Measurements from ENCODE around the gene TSPEAR. TPM values are rescaled to one million over a fixed set of nuclear protein-coding genes. Genes with fewer than 3 reads are reported as not detected.

The TSPEAR gene
- total RNA-seq, 1 donor from 2014 or later: not detected

DNA sequence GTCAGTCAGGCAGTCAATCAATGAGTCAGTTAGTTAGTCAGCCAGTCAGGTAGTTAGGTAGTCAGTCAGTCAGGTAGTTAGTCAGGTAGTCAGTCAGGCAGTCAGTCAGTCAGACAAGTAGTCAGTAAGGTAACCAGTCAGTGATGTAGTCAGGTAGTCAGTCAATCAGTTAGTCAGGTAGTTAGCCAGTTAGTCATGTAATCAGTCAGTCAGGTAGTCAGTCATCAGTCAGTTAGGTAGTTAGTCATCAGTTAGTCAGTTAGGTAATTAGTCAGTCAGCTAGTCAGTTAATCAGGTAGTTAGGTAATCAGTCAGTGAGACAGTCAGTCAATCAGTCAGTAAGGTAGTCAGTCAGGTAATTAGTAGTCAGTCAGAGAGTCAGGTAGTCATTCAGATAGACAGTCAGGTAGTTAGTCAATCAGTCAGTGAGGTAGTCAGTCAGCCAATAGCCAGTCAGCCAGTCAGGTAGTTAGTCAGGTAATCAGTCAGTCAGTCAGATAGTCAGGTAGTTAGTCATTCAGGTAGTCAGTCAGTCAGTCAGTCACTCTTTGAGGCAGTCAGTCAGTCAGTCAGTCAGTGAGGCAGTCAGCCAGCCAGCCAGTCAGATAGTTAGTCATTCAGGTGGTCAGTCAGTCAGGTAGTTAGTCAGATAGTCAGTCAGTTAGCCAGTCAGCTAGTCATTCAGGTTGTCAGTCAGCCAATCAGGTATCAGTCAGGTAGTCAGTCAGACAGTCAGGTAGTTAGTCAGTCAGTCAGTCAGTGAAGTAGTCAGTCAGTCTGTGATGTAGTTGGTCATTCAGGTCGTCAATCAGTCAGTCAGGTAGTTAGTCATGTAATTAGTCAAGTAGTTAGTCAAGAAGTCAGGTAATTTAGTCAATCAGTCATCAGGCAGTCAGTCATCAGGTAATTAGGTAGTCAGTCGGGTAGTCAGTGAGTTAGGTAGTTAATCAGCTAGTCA lies 186.7 kb downstream of the TSPEAR start:
- no peak for DNase-seq (ENCODE audit: low read depth)
- TF ChIP-seq, protein P1, sequence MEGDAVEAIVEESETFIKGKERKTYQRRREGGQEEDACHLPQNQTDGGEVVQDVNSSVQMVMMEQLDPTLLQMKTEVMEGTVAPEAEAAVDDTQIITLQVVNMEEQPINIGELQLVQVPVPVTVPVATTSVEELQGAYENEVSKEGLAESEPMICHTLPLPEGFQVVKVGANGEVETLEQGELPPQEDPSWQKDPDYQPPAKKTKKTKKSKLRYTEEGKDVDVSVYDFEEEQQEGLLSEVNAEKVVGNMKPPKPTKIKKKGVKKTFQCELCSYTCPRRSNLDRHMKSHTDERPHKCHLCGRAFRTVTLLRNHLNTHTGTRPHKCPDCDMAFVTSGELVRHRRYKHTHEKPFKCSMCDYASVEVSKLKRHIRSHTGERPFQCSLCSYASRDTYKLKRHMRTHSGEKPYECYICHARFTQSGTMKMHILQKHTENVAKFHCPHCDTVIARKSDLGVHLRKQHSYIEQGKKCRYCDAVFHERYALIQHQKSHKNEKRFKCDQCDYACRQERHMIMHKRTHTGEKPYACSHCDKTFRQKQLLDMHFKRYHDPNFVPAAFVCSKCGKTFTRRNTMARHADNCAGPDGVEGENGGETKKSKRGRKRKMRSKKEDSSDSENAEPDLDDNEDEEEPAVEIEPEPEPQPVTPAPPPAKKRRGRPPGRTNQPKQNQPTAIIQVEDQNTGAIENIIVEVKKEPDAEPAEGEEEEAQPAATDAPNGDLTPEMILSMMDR (IDR thresholded peaks at IDR 0.05; ENCODE audit: insufficient read depth, low read length, poor library complexity, severe bottlenecking): no peak
- no peaks in the 10 kb centered on the region for H3K27me3 ChIP-seq (ENCODE audit: control insufficient read depth, insufficient read depth, low read length)
- H3K36me3 ChIP-seq (ENCODE audit: control insufficient read depth, insufficient read depth, low read length): no peaks in the 10 kb centered on the region
- H3K4me3 ChIP-seq (ENCODE audit: low read depth, low read length): no peak overlapping the region

GRCh38 chr21:44523567-44524413 lies 187.6 kb downstream of the TSPEAR start:
- TF ChIP-seq, protein P1 (IDR thresholded peaks at IDR 0.05; ENCODE audit: insufficient read depth, low read length, poor library complexity, severe bottlenecking): no peak

DNA sequence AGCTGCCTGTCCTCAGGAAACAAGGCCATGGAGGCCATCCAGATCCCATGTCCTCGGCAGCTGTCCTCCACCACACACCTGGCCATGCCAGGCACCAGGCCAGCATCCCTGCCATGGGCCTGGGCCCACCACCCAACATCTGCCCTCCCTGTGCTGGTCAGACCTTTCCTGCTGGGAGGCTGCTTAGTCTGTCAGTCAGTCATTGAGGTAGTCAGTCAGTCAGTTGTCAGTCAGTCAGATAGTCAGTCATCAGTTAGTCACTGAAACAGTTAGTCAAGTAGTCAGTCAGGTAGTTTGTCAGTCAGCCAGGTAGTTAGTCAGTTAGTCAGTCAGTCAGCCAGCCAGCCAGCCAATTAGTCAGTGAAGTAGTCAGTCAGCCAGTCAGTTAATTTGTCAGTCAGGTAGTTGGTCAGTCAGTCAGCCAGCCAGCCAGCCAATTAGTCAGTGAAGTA lies 188.6 kb downstream of the TSPEAR start:
- TF ChIP-seq, protein P1 (IDR thresholded peaks at IDR 0.05; ENCODE audit: insufficient read depth, low read length, poor library complexity, severe bottlenecking): no peak
- H3K27me3 ChIP-seq (ENCODE audit: control insufficient read depth, insufficient read depth, low read length): no peaks in the 10 kb centered on the region
- H3K36me3 ChIP-seq (ENCODE audit: control insufficient read depth, insufficient read depth, low read length): no peaks in the 10 kb centered on the region
- DNase-seq (ENCODE audit: low read depth): no peak
- H3K4me3 ChIP-seq (ENCODE audit: low read depth, low read length): no peak overlapping the region

More at GRCh38 chr21:44523567-44524413, 187.6 kb downstream of the TSPEAR start:
- no peak for DNase-seq (ENCODE audit: low read depth)
- no peak overlapping the region for H3K4me3 ChIP-seq (ENCODE audit: low read depth, low read length)
- no peaks in the 10 kb centered on the region for H3K36me3 ChIP-seq (ENCODE audit: control insufficient read depth, insufficient read depth, low read length)
- no peaks in the 10 kb centered on the region for H3K27me3 ChIP-seq (ENCODE audit: control insufficient read depth, insufficient read depth, low read length)

- TF ChIP-seq, protein P1 (IDR thresholded peaks at IDR 0.05; ENCODE audit: insufficient read depth, low read length, poor library complexity, severe bottlenecking): no peak
- Histone ChIP-seq H3K4me3 (ENCODE audit: low read depth, low read length) (no peak overlapping the region), H3K27me3 (ENCODE audit: control insufficient read depth, insufficient read depth, low read length) (no peaks in the 10 kb centered on the region), H3K36me3 (ENCODE audit: control insufficient read depth, insufficient read depth, low read length) (no peaks in the 10 kb centered on the region)
- no peak for DNase-seq (ENCODE audit: low read depth)
These were observed 189.2 kb downstream of the TSPEAR start for GRCh38 chr21:44521928-44522752.

DNA sequence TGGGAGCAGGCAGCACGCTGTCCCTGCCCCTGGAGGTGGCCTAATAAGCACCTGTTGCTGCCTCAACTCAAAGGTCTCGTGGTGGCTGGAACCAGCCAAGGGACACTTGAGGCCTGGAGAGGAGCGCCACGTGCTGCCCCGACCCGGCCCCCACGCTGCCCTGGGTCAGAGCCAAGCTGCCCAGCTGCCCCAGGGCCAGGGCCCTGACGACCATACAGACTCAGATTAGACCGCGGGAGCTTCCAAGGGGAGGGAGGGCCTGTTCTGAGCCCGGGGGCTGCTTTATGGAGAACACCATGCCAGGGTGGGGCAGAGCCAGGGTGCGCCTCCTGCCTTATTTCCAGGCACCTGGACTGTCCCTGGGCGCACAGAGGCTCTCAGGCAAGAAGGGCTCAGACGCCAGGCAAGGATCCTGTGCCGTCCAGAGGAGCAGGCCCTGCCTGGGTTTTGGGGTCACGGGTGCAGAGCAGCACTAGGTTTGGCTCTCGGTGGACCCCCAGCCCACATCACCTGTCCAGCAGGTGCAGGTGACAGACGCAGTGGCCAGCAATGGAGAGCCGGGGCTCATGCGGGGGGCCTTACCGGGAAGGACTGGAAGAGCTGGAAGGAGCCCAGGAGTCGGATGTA lies 190.0 kb downstream of the TSPEAR start:
- TF ChIP-seq, protein P1 (IDR thresholded peaks at IDR 0.05; ENCODE audit: insufficient read depth, low read length, poor library complexity, severe bottlenecking): no peak
- Histone ChIP-seq H3K36me3 (ENCODE audit: control insufficient read depth, insufficient read depth, low read length) (no peaks in the 10 kb centered on the region), H3K27me3 (ENCODE audit: control insufficient read depth, insufficient read depth, low read length) (no peaks in the 10 kb centered on the region), H3K4me3 (ENCODE audit: low read depth, low read length) (no peak overlapping the region)
- DNase-seq (ENCODE audit: low read depth): no peak

All from kidney epithelial cell (primary cell).